Activated CD8-positive, alpha-beta memory T cell treated with anti-CD3 and anti-CD28 coated beads, Interleukin-2, amount 10 ng/mL, durations not matched to agents 7 days and 5 days (primary cell): ENCODE results near the gene PPIL1. TPM values are rescaled to one million over a fixed set of nuclear protein-coding genes. Genes with fewer than 3 reads are reported as not detected.

Experiments
- ATAC-seq: fragments of 150-1000 bp; cut with Tn5 transposase; one replicate; pipeline ENCODE4 v1.10.0; 2021; ENCODE audit warnings: moderate library complexity
- CTCF ChIA-PET: fragments of 350-600 bp; sonication (Branson Sonifier 250); formaldehyde crosslinking; loops from one replicate; lab custom pipeline; 2021; ENCODE audit warnings: antibody characterized with exemption; lab: Charles Lee
- DNase-seq: peaks from one replicate; pipeline ENCODE4 v3.0.0-alpha.2; 2020
- H3K27ac Mint-ChIP-seq: one replicate; pipeline ENCODE4 v1.8.0; 2021; ENCODE audit warnings: mild to moderate bottlenecking, mixed read lengths
- H3K27me3 Mint-ChIP-seq: one replicate; pipeline ENCODE4 v1.8.0; 2021; ENCODE audit warnings: mixed read lengths
- H3K36me3 Mint-ChIP-seq: one replicate; pipeline ENCODE4 v1.8.0; 2021; ENCODE audit warnings: mild to moderate bottlenecking, mixed read lengths
- H3K4me1 Mint-ChIP-seq: one replicate; pipeline ENCODE4 v1.8.0; 2021; ENCODE audit warnings: mixed read lengths
- H3K4me3 Mint-ChIP-seq: one replicate; pipeline ENCODE4 v1.8.0; 2021; ENCODE audit warnings: mild to moderate bottlenecking, moderate library complexity, mixed read lengths
- H3K9me3 Mint-ChIP-seq: one replicate; pipeline ENCODE4 v1.8.0; 2022; ENCODE audit warnings: low read depth, mixed read lengths
- total RNA-seq, 2 experiments: library from RNA; stranded (reverse); gene quantifications; one replicate each; pipeline ENCODE4 v1.2.3, GENCODE V29; 2021

Gene PPIL1
- total RNA-seq, 2 experiments from 2014 or later = 30.8 to 39.9 TPM

DNA sequence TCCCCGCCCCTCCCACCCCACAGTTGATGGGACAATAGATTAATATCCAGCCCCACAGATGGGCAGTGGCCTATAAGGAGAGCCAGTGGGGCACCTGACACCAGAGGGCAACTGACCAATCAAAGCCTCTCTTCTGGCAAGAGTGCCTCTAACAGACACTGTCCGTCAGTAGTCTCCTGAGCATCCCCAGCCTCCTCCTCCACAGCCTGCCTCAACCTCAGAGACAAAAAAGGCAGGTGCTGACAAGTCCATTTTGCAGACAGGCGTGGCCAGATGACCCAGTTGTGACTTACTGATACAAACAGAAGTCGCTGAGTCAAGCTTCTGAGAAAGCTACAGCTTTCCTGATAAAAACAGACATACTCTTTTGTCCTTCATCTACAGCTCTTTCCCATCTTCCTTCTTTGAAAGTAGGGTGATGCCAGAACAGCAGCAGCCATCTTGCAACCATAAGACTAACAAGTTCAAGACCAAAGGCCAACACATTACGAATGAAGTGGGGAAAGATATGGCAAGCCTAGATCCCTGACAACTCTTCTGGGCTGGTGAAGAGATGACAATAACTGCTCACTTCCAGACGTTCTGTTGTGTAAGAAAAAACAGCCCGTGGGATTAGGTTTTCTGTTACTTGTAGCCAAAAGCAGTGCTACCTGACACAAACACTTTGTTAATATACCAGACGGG, 12.3 kb downstream of the PPIL1 start:
- no peak for DNase-seq
- CTCF ChIA-PET = interaction anchor here (1.4 kb wide), 1 partner anchor 13 kb away, joined by 3 read pairs; no protein-coding TSS in a partner anchor
- H3K9me3 Mint-ChIP-seq = no peaks in the 10 kb centered on the region
- no peak overlapping the region for H3K4me3 Mint-ChIP-seq
- no peak overlapping the region for H3K27ac Mint-ChIP-seq
- H3K36me3 Mint-ChIP-seq = peaks cover 52% of the 10 kb centered on the region
- no peak for ATAC-seq
- no peaks in the 10 kb centered on the region for H3K27me3 Mint-ChIP-seq
- H3K4me1 Mint-ChIP-seq = peaks cover 50% of the 10 kb centered on the region

- no peaks in the 10 kb centered on the region for H3K9me3 Mint-ChIP-seq
- DNase-seq (no peak), ATAC-seq (no peak)
- no peak overlapping the region for H3K4me3 Mint-ChIP-seq
- H3K4me1 Mint-ChIP-seq = peaks cover 34% of the 10 kb centered on the region
- H3K36me3 Mint-ChIP-seq = peaks cover 55% of the 10 kb centered on the region
- no peak overlapping the region for H3K27ac Mint-ChIP-seq
- H3K27me3 Mint-ChIP-seq = no peaks in the 10 kb centered on the region
- CTCF ChIA-PET = interaction anchor here (1.3 to 1.9 kb wide), 4 partner anchors 9 to 158 kb away, joined by 3 to 10 read pairs (median 3); no protein-coding TSS in a partner anchor
These were observed 14.5 kb downstream of the PPIL1 start for GRCh38 chr6:36860126-36860525.

GRCh38 chr6:36858407-36858981, 16.1 kb downstream of the PPIL1 start:
- peaks cover 51% of the 10 kb centered on the region for H3K36me3 Mint-ChIP-seq
- DNase-seq = no peak
- no peak overlapping the region for H3K4me3 Mint-ChIP-seq
- CTCF ChIA-PET = interaction anchor here (0.7 kb wide), 2 partner anchors 79 to 471 kb away, joined by 3 read pairs; no protein-coding TSS in a partner anchor
- no peaks in the 10 kb centered on the region for H3K27me3 Mint-ChIP-seq
- H3K27ac Mint-ChIP-seq = no peak overlapping the region
- peaks cover 29% of the 10 kb centered on the region for H3K4me1 Mint-ChIP-seq
- no peaks in the 10 kb centered on the region for H3K9me3 Mint-ChIP-seq
- ATAC-seq = no peak

DNA sequence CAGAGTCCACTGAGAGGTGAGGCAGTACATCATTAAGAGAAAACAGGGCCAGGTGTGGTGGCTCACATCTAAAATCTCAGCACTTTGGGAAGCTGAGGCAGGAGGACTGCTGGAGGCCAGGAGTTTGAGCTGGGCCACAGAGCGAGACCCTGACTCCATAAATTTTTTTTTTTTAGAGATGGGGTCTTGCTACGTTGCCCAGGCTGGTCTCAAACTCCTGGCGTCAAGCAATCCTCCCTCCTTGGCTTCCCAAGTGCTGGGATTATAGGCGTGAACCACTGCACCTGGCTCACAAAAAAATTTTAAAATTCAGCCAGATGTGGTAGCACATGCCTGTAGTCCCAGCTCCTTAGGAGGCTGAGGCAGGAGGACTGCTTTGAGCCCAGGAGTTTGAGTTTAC, 17.3 kb downstream of the PPIL1 start:
- H3K4me1 Mint-ChIP-seq = peaks cover 18% of the 10 kb centered on the region
- DNase-seq (no peak), ATAC-seq (no peak)
- H3K36me3 Mint-ChIP-seq = peaks cover 45% of the 10 kb centered on the region
- CTCF ChIA-PET = interaction anchor here (0.6 to 0.7 kb wide), 3 partner anchors 9 to 17 kb away, joined by 3 read pairs; partner anchors contain the start of gene PPIL1
- H3K27me3 Mint-ChIP-seq = no peaks in the 10 kb centered on the region
- no peaks in the 10 kb centered on the region for H3K9me3 Mint-ChIP-seq
- H3K27ac Mint-ChIP-seq = no peak overlapping the region
- no peak overlapping the region for H3K4me3 Mint-ChIP-seq

DNA sequence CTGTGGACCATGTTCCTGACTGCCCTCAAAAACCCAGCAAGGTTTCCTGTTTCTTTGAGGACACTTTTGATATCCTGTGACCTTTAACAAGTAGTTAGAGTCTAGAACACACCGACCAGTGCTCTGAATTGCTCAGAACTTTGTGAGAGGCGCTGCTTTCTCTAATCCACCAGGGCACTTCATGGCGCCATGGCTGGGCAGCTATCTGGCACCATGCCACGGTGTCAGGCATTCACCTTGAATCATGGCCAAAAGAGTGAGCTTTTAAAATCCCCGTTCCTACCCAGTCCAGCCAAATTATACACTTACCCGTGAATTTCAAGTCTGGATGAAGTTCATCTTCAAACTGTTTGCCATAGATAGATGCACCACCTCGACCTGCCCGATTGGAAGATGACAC, 18.3 kb downstream of the PPIL1 start:
- peaks cover 16% of the 10 kb centered on the region for H3K4me1 Mint-ChIP-seq
- H3K9me3 Mint-ChIP-seq = no peaks in the 10 kb centered on the region
- CTCF ChIA-PET = interaction anchor here (1.1 kb wide), 1 partner anchor 74 kb away, joined by 5 read pairs; no protein-coding TSS in a partner anchor
- DNase-seq (no peak), ATAC-seq (no peak)
- H3K36me3 Mint-ChIP-seq = peaks cover 42% of the 10 kb centered on the region
- no peak overlapping the region for H3K27ac Mint-ChIP-seq
- no peaks in the 10 kb centered on the region for H3K27me3 Mint-ChIP-seq
- H3K4me3 Mint-ChIP-seq = no peak overlapping the region

GRCh38 chr6:36855750-36856149, 18.9 kb downstream of the PPIL1 start:
- DNase-seq (no peak), ATAC-seq (no peak)
- Mint-ChIP-seq H3K4me1 (peaks cover 14% of the 10 kb centered on the region), H3K27ac (no peak overlapping the region), H3K27me3 (no peaks in the 10 kb centered on the region), H3K4me3 (no peak overlapping the region), H3K36me3 (peaks cover 40% of the 10 kb centered on the region), H3K9me3 (no peaks in the 10 kb centered on the region)
- CTCF ChIA-PET = interaction anchor here (1.1 kb wide), 1 partner anchor 74 kb away, joined by 5 read pairs; no protein-coding TSS in a partner anchor

GRCh38 chr6:36853325-36853724, 21.3 kb downstream of the PPIL1 start:
- no peak overlapping the region for H3K4me3 Mint-ChIP-seq
- DNase-seq (no peak), ATAC-seq (no peak)
- CTCF ChIA-PET = interaction anchor here (1.0 to 7.3 kb wide), 8 partner anchors 12 to 355 kb away, joined by 3 to 131 read pairs (median 36); partner anchors contain the start of gene PPIL1
- H3K36me3 Mint-ChIP-seq = peaks cover 30% of the 10 kb centered on the region
- H3K27ac Mint-ChIP-seq = no peak overlapping the region
- peaks cover 7% of the 10 kb centered on the region for H3K4me1 Mint-ChIP-seq
- H3K9me3 Mint-ChIP-seq = no peaks in the 10 kb centered on the region
- H3K27me3 Mint-ChIP-seq = no peaks in the 10 kb centered on the region

- no peaks in the 10 kb centered on the region for H3K9me3 Mint-ChIP-seq
- no peak for ATAC-seq
- peaks cover 7% of the 10 kb centered on the region for H3K4me1 Mint-ChIP-seq
- H3K4me3 Mint-ChIP-seq = no peak overlapping the region
- DNase-seq = no peak
- H3K36me3 Mint-ChIP-seq = peaks cover 30% of the 10 kb centered on the region
- H3K27me3 Mint-ChIP-seq = no peaks in the 10 kb centered on the region
- CTCF ChIA-PET = interaction anchor here (0.7 to 7.3 kb wide), 20 partner anchors 11 to 356 kb away, joined by 3 to 131 read pairs (median 5); partner anchors contain the start of gene PPIL1
- H3K27ac Mint-ChIP-seq = no peak overlapping the region
These were observed 22.0 kb downstream of the PPIL1 start for GRCh38 chr6:36852481-36853147.

DNA sequence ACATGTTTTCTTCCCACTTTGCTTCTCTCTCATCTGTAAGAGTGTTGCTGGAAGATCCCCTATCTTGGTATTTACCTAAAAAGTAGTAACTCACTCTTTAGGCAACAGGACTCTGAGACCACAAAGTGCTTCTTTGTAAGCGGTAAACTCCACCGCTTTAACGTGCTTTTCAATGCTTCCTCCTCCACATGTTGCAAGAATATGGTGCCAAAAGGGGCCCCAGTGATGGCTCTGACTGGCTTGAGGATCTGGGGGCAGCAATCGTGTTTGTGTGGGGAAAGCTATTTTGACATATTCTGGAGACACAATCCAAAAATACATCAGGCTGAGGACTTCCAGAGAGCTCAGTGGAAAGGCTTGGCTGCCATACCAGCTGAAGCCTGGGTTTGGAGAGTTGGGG, 23.0 kb downstream of the PPIL1 start:
- Mint-ChIP-seq H3K36me3 (peaks cover 26% of the 10 kb centered on the region), H3K27me3 (no peaks in the 10 kb centered on the region), H3K4me1 (peaks cover 7% of the 10 kb centered on the region), H3K9me3 (no peaks in the 10 kb centered on the region), H3K27ac (no peak overlapping the region), H3K4me3 (no peak overlapping the region)
- no peak for ATAC-seq
- DNase-seq = no peak
- CTCF ChIA-PET = interaction anchor here (0.7 to 7.3 kb wide), 29 partner anchors 9 to 362 kb away, joined by 3 to 131 read pairs (median 5); partner anchors contain the start of genes C6orf89 and PPIL1

DNA sequence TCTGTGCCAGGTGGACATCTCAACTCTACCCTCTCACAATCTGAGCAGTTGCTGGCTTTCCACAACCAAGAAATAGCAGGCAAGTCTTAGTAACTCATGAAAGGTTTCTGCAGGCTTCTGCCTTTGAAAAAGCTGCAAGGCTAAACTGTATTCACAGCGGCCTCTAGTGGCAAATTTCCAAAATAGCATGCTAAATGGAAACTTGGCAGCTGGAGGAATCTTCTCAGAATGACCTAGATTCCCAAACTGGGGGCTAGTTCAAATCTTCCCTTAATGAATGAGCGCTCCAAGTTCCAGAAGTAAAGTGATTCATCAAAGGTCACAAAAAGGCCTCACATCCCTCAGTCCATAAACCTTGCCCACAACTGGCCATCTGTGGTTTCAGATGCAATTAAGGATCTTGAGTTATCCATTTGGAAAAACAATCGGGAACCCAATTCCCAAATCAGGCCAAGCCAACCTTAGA, 23.4 kb downstream of the PPIL1 start:
- Mint-ChIP-seq H3K9me3 (no peaks in the 10 kb centered on the region), H3K4me1 (peaks cover 4% of the 10 kb centered on the region), H3K27ac (no peak overlapping the region), H3K27me3 (no peaks in the 10 kb centered on the region), H3K36me3 (peaks cover 22% of the 10 kb centered on the region), H3K4me3 (no peak overlapping the region)
- DNase-seq (peak; percentile 57), ATAC-seq (no peak)
- CTCF ChIA-PET = interaction anchor here (0.7 to 7.3 kb wide), 26 partner anchors 9 to 363 kb away, joined by 3 to 131 read pairs (median 6); partner anchors contain the start of genes C6orf89 and PPIL1

DNA sequence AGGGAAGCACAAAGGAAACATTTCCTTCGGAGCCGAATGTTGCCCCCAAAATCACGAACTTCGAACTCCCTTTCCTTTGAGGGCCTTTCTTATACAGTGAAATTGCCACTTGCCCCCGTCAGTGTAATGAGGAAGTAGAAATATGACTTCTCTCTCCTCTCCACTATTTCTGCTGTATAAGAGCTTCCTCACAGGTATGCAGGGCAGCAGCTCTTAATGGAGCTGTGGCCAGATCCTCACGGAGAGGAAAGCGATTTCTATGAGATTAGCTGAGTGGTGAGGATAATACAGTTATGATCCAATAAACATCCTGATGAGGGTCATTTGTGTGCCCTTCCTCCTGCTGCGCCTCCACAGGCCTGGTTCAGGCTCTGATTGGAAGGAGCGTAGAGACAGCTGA, 24.6 kb downstream of the PPIL1 start:
- H3K27ac Mint-ChIP-seq = no peak overlapping the region
- H3K27me3 Mint-ChIP-seq = no peaks in the 10 kb centered on the region
- H3K4me1 Mint-ChIP-seq = peaks cover 4% of the 10 kb centered on the region
- ATAC-seq (no peak), DNase-seq (no peak)
- H3K4me3 Mint-ChIP-seq = no peak overlapping the region
- H3K9me3 Mint-ChIP-seq = no peaks in the 10 kb centered on the region
- peaks cover 14% of the 10 kb centered on the region for H3K36me3 Mint-ChIP-seq
- CTCF ChIA-PET = interaction anchor here (1.2 to 7.3 kb wide), 10 partner anchors 11 to 90 kb away, joined by 4 to 131 read pairs (median 24); partner anchors contain the start of genes C6orf89 and PPIL1

DNA sequence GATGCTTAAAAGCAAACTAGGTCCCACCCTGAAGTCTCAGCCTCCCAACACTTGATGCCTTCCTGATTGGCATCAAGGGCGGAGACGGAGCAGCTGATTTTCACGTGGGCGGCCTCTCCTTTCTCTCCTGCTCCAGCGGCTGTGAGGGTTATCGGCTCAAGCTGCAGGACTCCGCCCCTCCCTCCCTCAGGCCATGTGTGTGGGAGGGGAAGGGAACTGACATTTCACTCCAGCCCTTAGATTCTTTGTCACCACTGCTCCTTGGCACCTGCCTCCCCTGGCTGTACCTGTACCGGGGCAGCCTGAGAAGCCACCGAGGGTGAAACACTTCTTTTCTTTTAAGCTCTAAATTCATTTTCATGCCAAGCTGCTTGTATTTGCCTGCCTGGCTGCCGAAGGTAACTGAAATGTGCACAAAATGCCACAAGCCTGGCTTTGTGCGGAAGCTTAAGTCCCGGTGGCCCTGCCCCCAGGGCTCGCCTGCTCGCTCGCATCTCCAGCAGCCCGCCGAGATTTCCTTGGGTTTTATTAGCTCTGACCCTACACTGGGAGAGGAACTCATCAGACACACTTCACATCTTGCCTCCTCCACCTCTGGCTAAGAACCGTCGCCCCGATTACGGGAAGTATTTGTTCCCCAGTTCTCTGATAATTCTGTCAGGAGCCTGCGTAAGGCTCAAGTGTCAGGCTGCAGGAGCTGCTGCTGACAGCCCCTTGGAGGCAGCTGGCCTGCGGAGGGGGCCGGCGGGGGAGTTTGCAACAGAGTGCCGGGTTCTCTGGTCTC, 25.8 kb downstream of the PPIL1 start:
- H3K4me3 Mint-ChIP-seq = no peak overlapping the region
- ATAC-seq (no peak), DNase-seq (no peak)
- H3K27me3 Mint-ChIP-seq = no peaks in the 10 kb centered on the region
- H3K27ac Mint-ChIP-seq = no peak overlapping the region
- H3K4me1 Mint-ChIP-seq = peaks cover 2% of the 10 kb centered on the region
- H3K36me3 Mint-ChIP-seq = peaks cover 8% of the 10 kb centered on the region
- H3K9me3 Mint-ChIP-seq = no peaks in the 10 kb centered on the region
- CTCF ChIA-PET = interaction anchor here (0.6 to 7.3 kb wide), 12 partner anchors 11 to 162 kb away, joined by 3 to 131 read pairs (median 6); partner anchors contain the start of genes C6orf89 and PPIL1
